ENCODE measurements around the gene RAB39A. TPM values are rescaled to one million over a fixed set of nuclear protein-coding genes. Genes with fewer than 3 reads are reported as not detected.
"Not testable (repeated sequence)": the region's sequence is repeated elsewhere in the genome, so short reads cannot be mapped to it uniquely, and the experiment has no call there.

RAB39A gene
- total and polyA plus RNA-seq, 10 of the 15 experiments (the other 5 are each of a cell fraction or from before 2014, with no cell fraction given): 0.10 to 9.2 (median 4.9) TPM

- 0 out of 4 replicates have a peak, but pooled peaks of 1 of the 2 experiments have one; percentile 22 for TF ChIP-seq SRF (IDR thresholded peaks at IDR 0.05; ENCODE audit: low read depth in 2 of 2, low read length in 2 of 2)
- H2AFZ ChIP-seq (ENCODE audit: control insufficient read depth, low read depth, low read length); ATAC-seq; H3K4me1 ChIP-seq (ENCODE audit: control insufficient read depth, insufficient read depth, low read length); POLR2A ChIA-PET; H3K27ac ChIP-seq (ENCODE audit: control insufficient read depth, insufficient read depth); intact Hi-C loops (cut with micrococcal nuclease; ENCODE audit: unreplicated experiment); BruUV-seq (replicated peaks); H3K9ac ChIP-seq (ENCODE audit: control insufficient read depth, insufficient read depth, low read length); DNase-seq (ENCODE audit: low read depth, low spot score); H3K4me2 ChIP-seq (ENCODE audit: control insufficient read depth, insufficient read depth); H3K27me3 ChIP-seq (replicated peaks in 1 of 2; ENCODE audit: control insufficient read depth in 2 of 2, insufficient read depth in 2 of 2, low read length in 1 of 2); H4K20me1 ChIP-seq (ENCODE audit: control insufficient read depth, insufficient read depth); RAD21 ChIA-PET (ENCODE audit: unreplicated experiment); H3K79me2 ChIP-seq (ENCODE audit: control insufficient read depth, insufficient read depth, low read length); H3K4me3 ChIP-seq; in situ Hi-C loops (cut with MboI); H3K36me3 ChIP-seq (ENCODE audit: control insufficient read depth in 2 of 2, insufficient read depth in 2 of 2, low read length in 1 of 2); H3K9me3 ChIP-seq (replicated peaks; ENCODE audit: control insufficient read depth, insufficient read depth, low read length); FAIRE-seq: not testable (repeated sequence)
- ChIA-PET CTCF (interaction anchor here (0.6 to 1.0 kb wide), 2 partner anchors 18 to 315 kb away, joined by 3 to 4 read pairs; no protein-coding TSS in a partner anchor), SMC1A (ENCODE audit: uncharacterized antibody, unreplicated experiment) (interaction anchor here (0.6 kb wide), 1 partner anchor 440 kb away, joined by 3 read pairs; no protein-coding TSS in a partner anchor)
- 50% methylated on average over 9 of the region's 9 CpGs for WGBS (ENCODE audit: insufficient coverage, insufficient replicate concordance, low lambda C conversion rate, missing lambda C conversion rate)
Measured at GRCh38 chr11:107881471-107881870, 46.8 kb upstream of the RAB39A start.

GRCh38 chr11:107882095-107882820, 46.0 kb upstream of the RAB39A start:
- ATAC-seq: no peak
- no peak for FAIRE-seq
- BruUV-seq (replicated peaks): no TSS peak
- WGBS (ENCODE audit: insufficient coverage, insufficient replicate concordance, low lambda C conversion rate, missing lambda C conversion rate): 90% methylated on average over 3 of the region's 3 CpGs
- Histone ChIP-seq H3K4me2 (ENCODE audit: control insufficient read depth, insufficient read depth) (no peak overlapping the region), H3K27me3 (replicated peaks in 1 of 2; ENCODE audit: control insufficient read depth in 2 of 2, insufficient read depth in 2 of 2, low read length in 1 of 2) (no peaks in the 10 kb centered on the region), H4K20me1 (ENCODE audit: control insufficient read depth, insufficient read depth) (no peaks in the 10 kb centered on the region), H3K9ac (ENCODE audit: control insufficient read depth, insufficient read depth, low read length) (no peak overlapping the region), H2AFZ (ENCODE audit: control insufficient read depth, low read depth, low read length) (no peak overlapping the region), H3K4me1 (ENCODE audit: control insufficient read depth, insufficient read depth, low read length) (no peaks in the 10 kb centered on the region), H3K36me3 (ENCODE audit: control insufficient read depth in 2 of 2, insufficient read depth in 2 of 2, low read length in 1 of 2) (no peaks in the 10 kb centered on the region), H3K27ac (ENCODE audit: control insufficient read depth, insufficient read depth) (no peak overlapping the region), H3K4me3 (no peak overlapping the region), H3K79me2 (ENCODE audit: control insufficient read depth, insufficient read depth, low read length) (no peaks in the 10 kb centered on the region), H3K9me3 (replicated peaks; ENCODE audit: control insufficient read depth, insufficient read depth, low read length) (no peaks in the 10 kb centered on the region)
- RAD21 ChIA-PET (ENCODE audit: unreplicated experiment): no interaction called here
- no peak for DNase-seq (ENCODE audit: low read depth, low spot score)
- no peak for TF ChIP-seq IKZF2 (IDR thresholded peaks at IDR 0.05)
- no peak for TF ChIP-seq ZNF217 (IDR thresholded peaks at IDR 0.05)
- no peak for TF ChIP-seq REST (IDR thresholded peaks at IDR 0.05; ENCODE audit: low read depth, low read length)
- no peak for TF ChIP-seq ZNF274 (IDR thresholded peaks at IDR 0.05; ENCODE audit: insufficient read depth, insufficient read length)
- CTCF ChIA-PET: interaction anchor here (1.0 kb wide), 1 partner anchor 18 kb away, joined by 4 read pairs; no protein-coding TSS in a partner anchor
- intact Hi-C loops (cut with micrococcal nuclease; ENCODE audit: unreplicated experiment) (no loop called here), in situ Hi-C loops (cut with MboI) (no loop called here)
- POLR2A ChIA-PET: interaction anchor here (0.6 kb wide), 1 partner anchor 849 kb away, joined by 3 read pairs; no protein-coding TSS in a partner anchor
- SMC1A ChIA-PET (ENCODE audit: uncharacterized antibody, unreplicated experiment): interaction anchor here (1.3 kb wide), 1 partner anchor 17 kb away, joined by 3 read pairs; no protein-coding TSS in a partner anchor
